A673 (cell line): Measurements from ENCODE around the gene PDE8B. TPM values are rescaled to one million over a fixed set of nuclear protein-coding genes. Genes with fewer than 3 reads are reported as not detected.
A peak's percentile ranks its signal among the peaks of the same experiment; 100 is the strongest.

Experiments
- Bru-seq: library from RNA; stranded (reverse); fragments of 400-500 nt; gene quantifications from one replicate; lab custom pipeline; 2021; lab: Mats Ljungman, UMichigan
- BruChase-seq, 2 experiments: library from RNA; stranded (reverse); fragments of 400-500 nt; gene quantifications; one replicate each; lab custom pipeline; 2021; lab: Mats Ljungman, UMichigan
- BruUV-seq: library from RNA; stranded (reverse); fragments of 400-500 nt; replicated peaks from 2 replicates; lab custom pipeline; 2021; lab: Mats Ljungman, UMichigan
- CTCF ChIA-PET: fragments of 300-600 bp; sonication (Branson Sonifier 250); formaldehyde crosslinking; loops from one replicate; lab custom pipeline; 2022; ENCODE audit warnings: antibody characterized with exemption; lab: Charles Lee
- POLR2A ChIA-PET: fragments of 300-600 bp; sonication (Branson Sonifier 250); formaldehyde crosslinking; loops from one replicate; lab custom pipeline; 2022; ENCODE audit warnings: antibody characterized with exemption; ENCODE audit not compliant: low non-redundant PET; lab: Charles Lee
- DNase-seq: peaks from one replicate; pipeline ENCODE4 v3.0.0-alpha.2; 2015; ENCODE audit warnings: low spot score
- H3K27ac ChIP-seq: fragments of 200-600 bp; sonication (generic); 2 replicates; pipeline ENCODE4 v1.5.1; 2016; ENCODE audit warnings: mixed run types, low read depth, mild to moderate bottlenecking, mixed read lengths, antibody characterized with exemption, low read length; ENCODE audit not compliant: poor library complexity, severe bottlenecking
- H3K27me3 ChIP-seq: fragments of 200-600 bp; sonication (generic); replicated peaks from 2 replicates; pipeline ENCODE4 v1.6.1; 2017; ENCODE audit warnings: mixed run types, low read depth, mild to moderate bottlenecking, mixed read lengths, antibody characterized with exemption, low read length; ENCODE audit not compliant: insufficient read depth, poor library complexity
- H3K36me3 ChIP-seq: fragments of 200-600 bp; sonication (generic); 2 replicates; pipeline ENCODE4 v1.6.1; 2016; ENCODE audit warnings: mixed run types, mild to moderate bottlenecking, mixed read lengths, antibody characterized with exemption, low read length; ENCODE audit not compliant: insufficient read depth, poor library complexity, severe bottlenecking
- H3K4me1 ChIP-seq: fragments of 200-600 bp; sonication (generic); 2 replicates; pipeline ENCODE4 v1.6.1; 2017; ENCODE audit warnings: mixed run types, mild to moderate bottlenecking, mixed read lengths, antibody characterized with exemption, low read length; ENCODE audit not compliant: insufficient read depth, poor library complexity, severe bottlenecking
- H3K4me3 ChIP-seq: fragments of 200-600 bp; sonication (generic); 2 replicates; pipeline ENCODE4 v1.5.1; 2016; ENCODE audit warnings: low read depth, mixed run types, mild to moderate bottlenecking, mixed read lengths, low read length; ENCODE audit not compliant: poor library complexity, severe bottlenecking
- H3K9me3 ChIP-seq: fragments of 200-600 bp; sonication (generic); 2 replicates; pipeline ENCODE4 v1.6.1; 2016; ENCODE audit warnings: mixed run types, low read depth, mild to moderate bottlenecking, mixed read lengths, antibody characterized with exemption, low read length; ENCODE audit not compliant: poor library complexity, severe bottlenecking
- CTCF ChIP-seq: fragments of 300-800, 200-600 bp; sonication (generic); conservative IDR thresholded peaks from 2 replicates; pipeline ENCODE4 v1.5.1; 2017; ENCODE audit warnings: low read depth, mild to moderate bottlenecking, antibody characterized with exemption, low read length, moderate library complexity, mixed read lengths
- EZH2 ChIP-seq: fragments of 200-600 bp; sonication (generic); IDR thresholded peaks from 2 replicates; pipeline ENCODE4 v1.6.1; 2017; ENCODE audit warnings: borderline replicate concordance, low read depth, mild to moderate bottlenecking, mixed read lengths, antibody characterized with exemption, low read length; ENCODE audit not compliant: poor library complexity, severe bottlenecking
- intact Hi-C: fragments of 100-400 bp; cut with micrococcal nuclease; formaldehyde crosslinking; loops from one replicate; pipeline ENCODE4 v1.10.0; 2022; ENCODE audit not compliant: unreplicated experiment
- long read RNA-seq: library from polyadenylated mRNA; stranded (forward); transcript quantifications from one replicate; pipeline ENCODE4 v2.0.0, GENCODE V29; 2022
- total RNA-seq: library from RNA; stranded (reverse); gene quantifications from 2 replicates; pipeline ENCODE4 v1.2.3, GENCODE V29; 2021

PDE8B gene
- total RNA-seq (0.69 and 0.85 TPM in 2 replicates), Bru-seq, nascent RNA (percentile 30 among the genes with signal in this experiment), BruChase-seq, experiment 1, labeled RNA remaining after a 2-hour chase (percentile 42 among the genes with signal in this experiment), BruChase-seq, experiment 2, labeled RNA remaining after a 6-hour chase (percentile 43 among the genes with signal in this experiment)
- long read RNA-seq, full-length matches to known transcripts: 1 of 6 reads
- long read RNA-seq, partial matches to known transcripts: 1 of 6 reads
- long read RNA-seq, other reads (novel, unspliced or antisense): 4 of 6 reads

DNA sequence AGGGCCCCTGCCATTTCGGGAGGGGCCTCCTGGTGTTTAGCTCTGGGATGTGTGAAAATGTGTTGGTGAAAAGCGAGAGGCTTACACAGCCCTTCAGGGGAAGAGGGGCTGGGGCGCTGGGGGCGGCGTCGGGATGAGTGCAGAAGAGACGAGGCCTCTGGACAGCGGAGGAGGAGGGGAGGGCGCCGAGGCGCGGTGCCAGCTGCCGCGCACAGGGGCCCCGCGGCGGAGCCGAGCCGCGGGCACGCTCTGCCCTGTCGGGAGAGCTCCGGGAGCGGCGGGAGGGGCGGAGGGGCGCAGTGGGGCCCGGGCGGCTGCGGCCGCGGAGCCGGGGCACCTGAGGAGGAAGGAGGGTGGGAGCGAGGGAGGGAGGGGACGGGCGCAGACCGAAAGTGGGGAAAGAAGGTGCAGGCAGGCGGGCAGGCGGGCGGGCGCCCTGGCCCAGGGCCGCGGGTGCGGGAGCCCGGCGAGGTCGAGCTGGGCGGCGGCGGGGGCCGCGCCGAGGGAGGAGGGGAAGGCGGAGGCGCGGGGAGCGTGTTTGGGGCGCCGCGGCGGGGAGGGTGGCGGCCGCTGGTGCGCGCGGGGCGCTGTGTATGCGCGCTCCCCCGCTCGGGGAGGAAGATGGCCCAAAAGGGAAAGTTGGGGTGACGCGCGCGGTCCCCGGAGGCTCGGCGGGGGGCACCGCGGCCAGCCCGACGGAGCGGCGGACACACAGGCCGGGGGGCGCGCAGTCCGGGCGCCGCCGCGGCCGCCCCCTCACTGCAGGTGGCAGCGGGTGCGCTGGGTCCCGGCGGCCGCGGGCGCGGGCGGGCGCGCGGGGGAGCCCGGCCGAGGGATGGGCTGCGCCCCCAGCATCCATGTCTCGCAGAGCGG is at the start of gene PDE8B:
TSS of gene PDE8B (plus strand) at position 590 of the 873 bp plus-strand sequence. CDS start at position 836, 246 bp downstream.
- no peak within 1 kb of the TSS for H3K27ac ChIP-seq
- H3K9me3 ChIP-seq: no peaks in the 10 kb centered on the region
- no peaks in the 10 kb centered on the region for H3K36me3 ChIP-seq
- intact Hi-C loops: no loop called here
- BruUV-seq: no TSS peak
- no peak for TF ChIP-seq EZH2
- TF ChIP-seq CTCF: no peak
- H3K4me3 ChIP-seq: peak within 1 kb of the TSS; percentile 50
- DNase-seq: no peak
- H3K27me3 ChIP-seq: peaks cover 47% of the 10 kb centered on the region
- POLR2A ChIA-PET: no interaction called here
- peaks cover 13% of the 10 kb centered on the region for H3K4me1 ChIP-seq
- CTCF ChIA-PET: interaction anchor here (0.6 kb wide), 1 partner anchor 27 kb away, joined by 3 read pairs; no protein-coding TSS in a partner anchor

DNA sequence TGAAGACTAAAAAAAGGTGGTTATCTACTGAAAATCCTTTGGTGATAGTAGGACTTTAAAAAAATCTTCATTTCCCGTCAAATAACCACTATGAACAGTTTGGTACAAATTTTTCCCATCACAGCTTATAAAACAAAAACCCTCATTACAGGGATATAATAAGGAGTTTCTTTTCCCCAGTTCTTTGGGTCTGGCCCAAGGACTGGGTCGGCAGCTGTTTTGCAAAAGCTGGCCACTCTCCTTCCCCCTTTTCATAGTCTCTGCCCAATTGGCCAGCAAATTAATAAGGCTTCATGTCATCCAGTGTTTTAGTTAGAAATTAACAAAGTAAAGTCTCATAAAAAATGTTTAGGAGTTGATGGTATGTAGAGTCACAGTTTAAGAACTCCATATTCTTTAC is 47.0 kb upstream of the PDE8B start:
- CTCF ChIA-PET: interaction anchor here (0.6 kb wide), 1 partner anchor 70 kb away, joined by 4 read pairs; no protein-coding TSS in a partner anchor
- POLR2A ChIA-PET: no interaction called here
- H3K4me3 ChIP-seq: no peak overlapping the region
- no peak overlapping the region for H3K27ac ChIP-seq
- BruUV-seq: no TSS peak
- TF ChIP-seq CTCF (no peak), EZH2 (no peak)
- H3K4me1 ChIP-seq: peaks cover 11% of the 10 kb centered on the region
- no peaks in the 10 kb centered on the region for H3K36me3 ChIP-seq
- no peaks in the 10 kb centered on the region for H3K9me3 ChIP-seq
- no peak for DNase-seq
- no peaks in the 10 kb centered on the region for H3K27me3 ChIP-seq
- intact Hi-C loops: no loop called here

DNA sequence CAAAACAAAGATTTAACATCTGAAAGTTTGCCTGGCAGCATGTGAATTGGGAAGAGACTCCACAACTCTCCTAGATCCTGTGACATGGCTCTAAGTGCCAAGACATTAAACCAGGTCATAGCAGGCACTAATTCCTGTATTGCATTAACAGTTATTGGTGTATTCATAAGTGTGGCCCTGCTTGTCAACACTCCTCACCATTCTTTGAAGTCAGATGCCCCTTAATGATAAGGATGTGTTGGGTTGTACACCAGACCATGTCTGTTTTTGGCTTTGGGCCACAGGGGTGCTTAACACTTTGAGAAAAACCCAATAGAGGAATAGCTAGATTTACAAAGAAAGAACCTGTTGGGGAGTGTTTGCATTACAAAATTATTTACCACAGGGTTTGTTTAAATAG is 43.4 kb upstream of the PDE8B start:
- TF ChIP-seq EZH2 (no peak), CTCF (no peak)
- H3K4me3 ChIP-seq: no peak overlapping the region
- no peaks in the 10 kb centered on the region for H3K36me3 ChIP-seq
- H3K27ac ChIP-seq: no peak overlapping the region
- POLR2A ChIA-PET: no interaction called here
- intact Hi-C loops: no loop called here
- no TSS peak for BruUV-seq
- H3K9me3 ChIP-seq: no peaks in the 10 kb centered on the region
- CTCF ChIA-PET: no interaction called here
- no peaks in the 10 kb centered on the region for H3K27me3 ChIP-seq
- no peak for DNase-seq
- peaks cover 11% of the 10 kb centered on the region for H3K4me1 ChIP-seq
